ENCODE measurements around the gene SF3B6. TPM values are rescaled to one million over a fixed set of nuclear protein-coding genes. Genes with fewer than 3 reads are reported as not detected.

SF3B6 gene
- total and polyA plus RNA-seq, 2 of the 4 experiments (the other 2 are of a cell fraction): 143 to 191 TPM

GRCh38 chr2:24022975-24023575 is 53.1 kb downstream of the SF3B6 start:
- H3K9ac ChIP-seq (ENCODE audit: low read depth, low read length): no peak overlapping the region
- no peak overlapping the region for H4K8ac ChIP-seq (ENCODE audit: low read depth in 2 of 2, low read length in 2 of 2)
- no peaks in the 10 kb centered on the region for H3K27me3 ChIP-seq (ENCODE audit: control insufficient read depth, insufficient read depth, low read length)
- H2AK9ac ChIP-seq (replicated peaks; ENCODE audit: low read depth, low read length, poor library complexity): no peak overlapping the region
- no peak overlapping the region for H4K5ac ChIP-seq (ENCODE audit: low read depth, low read length)
- H3K36me3 ChIP-seq (ENCODE audit: control insufficient read depth, insufficient read depth, low read length): peaks cover 11% of the 10 kb centered on the region
- ChIA-PET CTCF (no interaction called here), POLR2A (ENCODE audit: unreplicated experiment) (no interaction called here)
- H3K56ac ChIP-seq (ENCODE audit: extremely low read depth, insufficient read depth, low read length): no peak overlapping the region
- TF ChIP-seq CHD1 (IDR thresholded peaks at IDR 0.05; ENCODE audit: low read depth, low read length) (no peak), RAD21 (IDR thresholded peaks at IDR 0.05; ENCODE audit: low read length) (no peak), MAZ (IDR thresholded peaks at IDR 0.05; ENCODE audit: borderline replicate concordance, low read depth, low read length) (no peak), MXI1 (IDR thresholded peaks at IDR 0.05; ENCODE audit: borderline replicate concordance, low read depth, low read length) (no peak), NFE2L2 (IDR thresholded peaks at IDR 0.05; ENCODE audit: low read depth, low read length) (no peak), FOS (IDR thresholded peaks at IDR 0.05; ENCODE audit: low read depth, low read length) (no peak), RFX5 (IDR thresholded peaks at IDR 0.05; ENCODE audit: low read depth, low read length) (no peak), ELK1 (IDR thresholded peaks at IDR 0.05; ENCODE audit: borderline replicate concordance, low read depth, low read length) (no peak), RCOR1 (IDR thresholded peaks at IDR 0.05; ENCODE audit: insufficient replicate concordance, low read length) (no peak), CTCF (conservative IDR thresholded peaks at IDR 0.05; ENCODE audit: low read depth, low read length) (no peak), SMC3 (IDR thresholded peaks at IDR 0.05; ENCODE audit: low read depth, low read length) (no peak), USF2 (IDR thresholded peaks at IDR 0.05; ENCODE audit: low read depth, low read length) (no peak), CEBPB (IDR thresholded peaks at IDR 0.05; ENCODE audit: low read depth, low read length) (no peak), MAFK (IDR thresholded peaks at IDR 0.05; ENCODE audit: low read depth, low read length) (no peak)
- no peaks in the 10 kb centered on the region for H3K9me3 ChIP-seq (ENCODE audit: control insufficient read depth, insufficient read depth, low read length)
- H3K27ac ChIP-seq (ENCODE audit: insufficient read depth, low read length): no peak overlapping the region
- H3K4me2 ChIP-seq (ENCODE audit: low read depth, low read length): no peak overlapping the region
- dilution Hi-C loops (cut with HindIII; ENCODE audit: low sequenced_read_pairs, unreplicated experiment): no loop called here
- H3K14ac ChIP-seq (replicated peaks; ENCODE audit: low read depth, low read length): no peak overlapping the region
- H2BK120ac ChIP-seq (ENCODE audit: low read depth, low read length): no peak overlapping the region
- BruUV-seq (replicated peaks): no TSS peak
- no peaks in the 10 kb centered on the region; the same call in 1 of the 2 replicates for H4K20me1 ChIP-seq (ENCODE audit: insufficient read depth, low read length)
- DNase-seq (no peak), ATAC-seq (ENCODE audit: low read depth) (no peak)
- peaks cover 0 to 12% of the 10 kb centered on the region in 2 experiments; a peak in 2 of 4 replicates for H3K79me1 ChIP-seq (ENCODE audit: low read depth in 1 of 2, low read length in 2 of 2)
- no peak overlapping the region for H3K18ac ChIP-seq (ENCODE audit: low read depth, low read length)
- H3K9me1 ChIP-seq (ENCODE audit: insufficient read depth, low read length): 0 out of 2 replicates have a peak, but pooled peaks cover 9% of the 10 kb centered on the region
- H3K23ac ChIP-seq (ENCODE audit: low read depth, low read length): no peak overlapping the region
- no peak overlapping the region for H2AK5ac ChIP-seq (ENCODE audit: low read depth, low read length)
- WGBS, 2 experiments (ENCODE audit: extremely low coverage in 2 of 2, insufficient read length in 1 of 2): 89% methylated on average over 9 of the region's 16 CpGs; no CpG with 5 or more reads in 1 of the 2 experiments
- no peaks in the 10 kb centered on the region for H3K4me1 ChIP-seq (ENCODE audit: control insufficient read depth, insufficient read depth, low read length)
- H3K4ac ChIP-seq (ENCODE audit: low read depth, low read length): no peak overlapping the region
- H2AFZ ChIP-seq (replicated peaks; ENCODE audit: low read length, poor library complexity): no peak overlapping the region
- H2BK20ac ChIP-seq (ENCODE audit: low read depth, low read length): no peak overlapping the region
- intact Hi-C loops (cut with micrococcal nuclease): no loop called here
- no peak overlapping the region for H2BK5ac ChIP-seq (ENCODE audit: low read depth, low read length, poor library complexity, severe bottlenecking)
- in situ Hi-C loops (cut with MboI; ENCODE audit: low sequenced_read_pairs): no loop called here
- no peak overlapping the region for H3K4me3 ChIP-seq (ENCODE audit: insufficient read depth, low read depth, low read length)
- no peak overlapping the region for H4K91ac ChIP-seq (ENCODE audit: insufficient read depth, low read depth, low read length)
- no peak overlapping the region for H2BK15ac ChIP-seq (ENCODE audit: low read depth, low read length)
